GM12878 (cell line): Measurements from ENCODE around the gene KLHL34. TPM values are rescaled to one million over a fixed set of nuclear protein-coding genes. Genes with fewer than 3 reads are reported as not detected.

ENCODE experiments used
- ATAC-seq: fragments of 200-7000 bp; cut with Tn5 transposase; 3 replicates; pipeline ENCODE4 v1.9.1; 2020; ENCODE audit warnings: mild to moderate bottlenecking, moderate library complexity
- BruUV-seq: library from RNA; stranded (reverse); fragments of 400-500 nt; replicated peaks from 2 replicates; lab custom pipeline; 2021; lab: Mats Ljungman, UMichigan
- CTCF ChIA-PET: fragments of 300-600 bp; sonication (Branson Sonifier 250); formaldehyde crosslinking; extraction: SDS; loops from one replicate; lab custom pipeline; 2021; ENCODE audit warnings: inconsistent platforms; lab: Yijun Ruan, JAX
- POLR2A ChIA-PET: fragments of 350-600 bp; formaldehyde crosslinking; extraction: SDS; loops from one replicate; lab custom pipeline; 2021; ENCODE audit warnings: inconsistent platforms; lab: Charles Lee
- RAD21 ChIA-PET: fragments of 300-600 bp; sonication (Branson Sonifier 250); formaldehyde crosslinking; loops from one replicate; lab custom pipeline; 2023; ENCODE audit warnings: antibody characterized with exemption; ENCODE audit not compliant: unreplicated experiment; lab: Charles Lee
- SMC1A ChIA-PET: fragments of 300-600 bp; sonication (Branson Sonifier 250); formaldehyde crosslinking; loops from one replicate; lab custom pipeline; 2023; ENCODE audit not compliant: unreplicated experiment, uncharacterized antibody; lab: Charles Lee
- DNase-seq: peaks from one replicate; pipeline ENCODE4 v3.0.0-alpha.2; 2011; ENCODE audit warnings: low read depth, low spot score
- FAIRE-seq: peaks from 3 replicates; lab custom pipeline; 2011; peaks lifted over from hg19 to GRCh38; lab: Jason Lieb, UNC
- H2AFZ ChIP-seq: 2 replicates; pipeline ENCODE4 v1.6.0; 2011; ENCODE audit warnings: low read depth, low read length, control low read depth; ENCODE audit not compliant: control insufficient read depth
- H3K27ac ChIP-seq: 2 replicates; pipeline ENCODE4 v1.5.1; 2011; ENCODE audit warnings: control low read depth; ENCODE audit not compliant: control insufficient read depth, insufficient read depth
- H3K27me3 ChIP-seq, 2 experiments: replicated peaks in 1 of 2; 2 replicates each; pipeline versions ENCODE4 v1.6.0 to v1.6.1; 2011; ENCODE audit warnings: low read length in 1 of 2; ENCODE audit not compliant: control insufficient read depth in 2 of 2, insufficient read depth in 2 of 2
- H3K36me3 ChIP-seq, 2 experiments: 2 replicates each; pipeline ENCODE4 v1.5.1; 2011; ENCODE audit warnings: low read length in 1 of 2; ENCODE audit not compliant: control insufficient read depth in 2 of 2, insufficient read depth in 2 of 2
- H3K4me1 ChIP-seq: 2 replicates; pipeline ENCODE4 v1.6.1; 2011; ENCODE audit warnings: mild to moderate bottlenecking, low read length, moderate library complexity, mixed read lengths; ENCODE audit not compliant: control insufficient read depth, insufficient read depth
- H3K4me2 ChIP-seq: 2 replicates; pipeline ENCODE4 v1.6.0; 2011; ENCODE audit warnings: control low read depth; ENCODE audit not compliant: control insufficient read depth, insufficient read depth
- H3K4me3 ChIP-seq: fragments of 200-600 bp; sonication (generic); 2 replicates; pipeline ENCODE4 v1.5.1; 2016
- H3K79me2 ChIP-seq: 2 replicates; pipeline ENCODE4 v1.6.0; 2011; ENCODE audit warnings: low read length; ENCODE audit not compliant: control insufficient read depth, insufficient read depth
- H3K9ac ChIP-seq: 2 replicates; pipeline ENCODE4 v1.8.0; 2011; ENCODE audit warnings: low read length, control low read depth, mixed read lengths; ENCODE audit not compliant: control insufficient read depth, insufficient read depth
- H3K9me3 ChIP-seq: replicated peaks from 3 replicates; pipeline ENCODE4 v1.5.1; 2011; ENCODE audit warnings: mild to moderate bottlenecking, low read length; ENCODE audit not compliant: control insufficient read depth, insufficient read depth
- H4K20me1 ChIP-seq: 2 replicates; pipeline ENCODE4 v1.6.0; 2011; ENCODE audit not compliant: control insufficient read depth, insufficient read depth
- GATAD2B ChIP-seq: fragments of 450-650 bp; conservative IDR thresholded peaks from 2 replicates; pipeline ENCODE4 v1.6.1; 2017; ENCODE audit warnings: low read depth, mild to moderate bottlenecking, moderate library complexity
- RB1 ChIP-seq: fragments of 450-650 bp; formaldehyde crosslinking; IDR thresholded peaks from 2 replicates; pipeline ENCODE4 v1.6.1; 2017; ENCODE audit warnings: mild to moderate bottlenecking, borderline replicate concordance
- RELB ChIP-seq: fragments of 450-650 bp; IDR thresholded peaks from 2 replicates; pipeline ENCODE4 v1.6.1; 2017; ENCODE audit warnings: low read depth, mild to moderate bottlenecking, moderate library complexity
- WGBS: methylation state at CpG from one replicate; pipeline ENCODE4 v1.1.6; 2016; ENCODE audit warnings: low lambda C conversion rate; ENCODE audit not compliant: insufficient replicate concordance, insufficient coverage; ENCODE audit errors: missing lambda C conversion rate; 5-methylcytosine and 5-hydroxymethylcytosine counted together
- in situ Hi-C: fragments of 300-500 bp; cut with MboI; formaldehyde crosslinking; loops from 9 replicates; pipeline ENCODE4 v1.14.3; 2018; ENCODE audit warnings: mixed read lengths
- intact Hi-C: fragments of 100-400 bp; cut with micrococcal nuclease; formaldehyde crosslinking; loops from one replicate; pipeline ENCODE4 v1.14.2; 2022; ENCODE audit not compliant: unreplicated experiment
- polyA plus RNA-seq, 11 experiments: library from polyadenylated mRNA; depleted of rRNA in 4 of 11; unstranded in 6 of 11; stranded (reverse) in 5 of 11; fragments of >200 nt; fragmentation: Nextera tagmentation in 4 of 11; fragmentation: Illumina TruSeq in 1 of 11; extraction: Ambion mirVana in 4 of 11; extraction: Trizol in 1 of 11; gene quantifications; 1 replicate in 1 of 11; 2 replicates in 10 of 11; pipeline versions ENCODE4 v1.2.1 to v1.2.3, GENCODE V29; 2011 to 2016; ENCODE audit warnings: inconsistent platforms in 2 of 11, missing spikeins in 2 of 11, low read depth in 1 of 11
- total RNA-seq, 4 experiments: library from RNA; depleted of rRNA in 3 of 4; stranded (reverse); fragments of >200 nt in 3 of 4; fragmentation: Illumina TruSeq in 1 of 4; extraction: Trizol in 1 of 4; gene quantifications; 2 replicates each; pipeline versions ENCODE4 v1.2.1 to v1.2.3, GENCODE V29; 2013 to 2021
- TF ChIP-seq, protein P1 (sequence below): fragments of 450-650 bp; IDR thresholded peaks from 2 replicates; pipeline ENCODE4 v1.6.1; 2016; ENCODE audit warnings: mild to moderate bottlenecking, moderate library complexity, borderline replicate concordance

KLHL34 gene
- total and polyA plus RNA-seq, 10 of the 15 experiments (the other 5 are each of a cell fraction or from before 2014, with no cell fraction given): not detected

DNA sequence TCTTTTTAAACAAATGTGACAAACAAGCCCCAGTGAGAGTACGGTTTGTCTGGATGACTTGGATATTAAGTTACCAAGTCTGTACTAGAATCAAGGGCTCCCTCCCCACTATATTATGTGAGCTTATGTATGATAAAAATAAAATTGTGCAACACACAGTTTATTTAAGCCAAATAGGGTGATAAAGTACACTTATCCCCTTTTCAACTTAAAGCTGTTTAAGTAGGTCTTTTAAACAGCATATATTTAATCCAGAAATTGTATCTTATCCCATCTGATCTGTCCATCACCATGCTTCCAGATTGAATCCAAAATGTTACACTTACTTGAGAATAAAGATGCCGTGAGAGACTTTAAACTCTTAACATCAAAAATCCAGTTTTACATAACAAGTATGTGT lies 2.0 kb upstream of the KLHL34 start (continued):
- no peak for TF ChIP-seq RB1

- no peak for ATAC-seq
- WGBS: 1% methylated on average over 3 of the region's 3 CpGs
- Histone ChIP-seq H3K4me1 (no peaks in the 10 kb centered on the region), H3K36me3 (no peaks in the 10 kb centered on the region), H3K79me2 (no peaks in the 10 kb centered on the region), H4K20me1 (no peaks in the 10 kb centered on the region), H3K4me3 (no peak overlapping the region), H3K9me3 (no peaks in the 10 kb centered on the region; the same call in 2 of the 3 replicates), H3K4me2 (no peak overlapping the region), H3K9ac (no peak overlapping the region), H3K27ac (no peak overlapping the region), H3K27me3 (no peaks in the 10 kb centered on the region), H2AFZ (no peak overlapping the region)
- in situ Hi-C loops: no loop called here
- DNase-seq: no peak
- ChIA-PET POLR2A (no interaction called here), SMC1A (no interaction called here), CTCF (no interaction called here), RAD21 (no interaction called here)
- FAIRE-seq: no peak
- BruUV-seq: no TSS peak
- intact Hi-C loops: no loop called here
- no peak for TF ChIP-seq GATAD2B
- TF ChIP-seq RELB: no peak
- TF ChIP-seq, protein P1, sequence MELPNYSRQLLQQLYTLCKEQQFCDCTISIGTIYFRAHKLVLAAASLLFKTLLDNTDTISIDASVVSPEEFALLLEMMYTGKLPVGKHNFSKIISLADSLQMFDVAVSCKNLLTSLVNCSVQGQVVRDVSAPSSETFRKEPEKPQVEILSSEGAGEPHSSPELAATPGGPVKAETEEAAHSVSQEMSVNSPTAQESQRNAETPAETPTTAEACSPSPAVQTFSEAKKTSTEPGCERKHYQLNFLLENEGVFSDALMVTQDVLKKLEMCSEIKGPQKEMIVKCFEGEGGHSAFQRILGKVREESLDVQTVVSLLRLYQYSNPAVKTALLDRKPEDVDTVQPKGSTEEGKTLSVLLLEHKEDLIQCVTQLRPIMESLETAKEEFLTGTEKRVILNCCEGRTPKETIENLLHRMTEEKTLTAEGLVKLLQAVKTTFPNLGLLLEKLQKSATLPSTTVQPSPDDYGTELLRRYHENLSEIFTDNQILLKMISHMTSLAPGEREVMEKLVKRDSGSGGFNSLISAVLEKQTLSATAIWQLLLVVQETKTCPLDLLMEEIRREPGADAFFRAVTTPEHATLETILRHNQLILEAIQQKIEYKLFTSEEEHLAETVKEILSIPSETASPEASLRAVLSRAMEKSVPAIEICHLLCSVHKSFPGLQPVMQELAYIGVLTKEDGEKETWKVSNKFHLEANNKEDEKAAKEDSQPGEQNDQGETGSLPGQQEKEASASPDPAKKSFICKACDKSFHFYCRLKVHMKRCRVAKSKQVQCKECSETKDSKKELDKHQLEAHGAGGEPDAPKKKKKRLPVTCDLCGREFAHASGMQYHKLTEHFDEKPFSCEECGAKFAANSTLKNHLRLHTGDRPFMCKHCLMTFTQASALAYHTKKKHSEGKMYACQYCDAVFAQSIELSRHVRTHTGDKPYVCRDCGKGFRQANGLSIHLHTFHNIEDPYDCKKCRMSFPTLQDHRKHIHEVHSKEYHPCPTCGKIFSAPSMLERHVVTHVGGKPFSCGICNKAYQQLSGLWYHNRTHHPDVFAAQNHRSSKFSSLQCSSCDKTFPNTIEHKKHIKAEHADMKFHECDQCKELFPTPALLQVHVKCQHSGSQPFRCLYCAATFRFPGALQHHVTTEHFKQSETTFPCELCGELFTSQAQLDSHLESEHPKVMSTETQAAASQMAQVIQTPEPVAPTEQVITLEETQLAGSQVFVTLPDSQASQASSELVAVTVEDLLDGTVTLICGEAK: no peak
Observed at GRCh38 chrX:21659320-21659719, 1.2 kb upstream of the KLHL34 start.
